GM12872 (cell line): ENCODE measurements around the gene METAP1.

Experiments
- CTCF ChIP-seq: IDR thresholded peaks from 3 replicates; pipeline ENCODE4 v1.5.1; 2011; ENCODE audit warnings: low read depth, mild to moderate bottlenecking, low read length, moderate library complexity; ENCODE audit not compliant: insufficient read depth

METAP1 gene

GRCh38 chr4:99090481-99091215, 95.1 kb downstream of the METAP1 start:
- TF ChIP-seq CTCF, result no peak

GRCh38 chr4:99091216-99091575, 95.7 kb downstream of the METAP1 start:
- no peak for TF ChIP-seq CTCF

- TF ChIP-seq CTCF, result no peak
Observed at GRCh38 chr4:99099311-99099710, 103.8 kb downstream of the METAP1 start.

GRCh38 chr4:99100876-99101275, 105.4 kb downstream of the METAP1 start:
- no peak for TF ChIP-seq CTCF

- TF ChIP-seq CTCF, result no peak
Observed at GRCh38 chr4:99102634-99103033, 107.1 kb downstream of the METAP1 start.

GRCh38 chr4:99103166-99103565, 107.6 kb downstream of the METAP1 start:
- TF ChIP-seq CTCF, result no peak

- TF ChIP-seq CTCF, result no peak
Observed at GRCh38 chr4:99104153-99104552, 108.6 kb downstream of the METAP1 start.
